ENCODE results near the gene KL.

Gene KL

GRCh38 chr13:33110713-33111413 lies 94.6 kb downstream of the KL start:
- no peak for DNase-seq (ENCODE audit: low read depth in 2 of 2)

- DNase-seq (ENCODE audit: low read depth in 2 of 2) = no peak
These were observed 95.3 kb downstream of the KL start for GRCh38 chr13:33111414-33112110.

GRCh38 chr13:33112766-33113165 lies 96.5 kb downstream of the KL start:
- DNase-seq (ENCODE audit: low read depth in 2 of 2) = no peak

GRCh38 chr13:33114146-33114545 lies 97.9 kb downstream of the KL start:
- DNase-seq (ENCODE audit: low read depth in 2 of 2) = no peak

GRCh38 chr13:33115274-33115673 lies 99.1 kb downstream of the KL start:
- no peak for DNase-seq (ENCODE audit: low read depth in 2 of 2)
